Caco-2 (cell line): ENCODE data around the gene SPEM3. TPM values are rescaled to one million over a fixed set of nuclear protein-coding genes. Genes with fewer than 3 reads are reported as not detected.
A peak's percentile ranks its signal among the peaks of the same experiment; 100 is the strongest.

ENCODE experiments used
- BruUV-seq: library from RNA; stranded (reverse); fragments of 400-500 nt; replicated peaks from 2 replicates; lab custom pipeline; 2021; lab: Mats Ljungman, UMichigan
- CTCF ChIA-PET: fragments of 300-600 bp; sonication (Branson Sonifier 250); formaldehyde crosslinking; loops from one replicate; lab custom pipeline; 2022; ENCODE audit warnings: antibody characterized with exemption; lab: Charles Lee
- POLR2A ChIA-PET: fragments of 300-600 bp; sonication (Branson Sonifier 250); formaldehyde crosslinking; loops from one replicate; lab custom pipeline; 2022; ENCODE audit warnings: antibody characterized with exemption; lab: Charles Lee
- DNase-seq, 2 experiments: peaks; one replicate each; pipeline versions ENCODE4 v3.0.0 to v3.0.0-alpha.2; 2020 to 2022
- H3K27me3 ChIP-seq: replicated peaks from 2 replicates; pipeline ENCODE4 v1.6.0; 2011; ENCODE audit warnings: low read length; ENCODE audit not compliant: control insufficient read depth, insufficient read depth
- H3K36me3 ChIP-seq: 2 replicates; pipeline ENCODE4 v1.5.1; 2011; ENCODE audit warnings: low read length; ENCODE audit not compliant: control insufficient read depth, insufficient read depth
- H3K4me1 ChIP-seq: fragments of 250-450 bp; sonication (Bioruptor Pico); 2 replicates; pipeline ENCODE4 v1.5.1; 2020; ENCODE audit warnings: mild to moderate bottlenecking
- H3K4me3 ChIP-seq: 2 replicates; pipeline ENCODE4 v1.5.1; 2011; ENCODE audit warnings: low read depth, mild to moderate bottlenecking, control low read depth, low read length
- H3K9me3 ChIP-seq: fragments of 250-450 bp; sonication (Bioruptor Pico); 2 replicates; pipeline ENCODE4 v1.5.1; 2020; ENCODE audit warnings: mild to moderate bottlenecking, moderate library complexity
- H3K27ac Mint-ChIP-seq: one replicate; pipeline ENCODE4 v1.8.0; 2022; ENCODE audit warnings: mixed read lengths; ENCODE audit not compliant: unreplicated experiment
- H3K27me3 Mint-ChIP-seq: one replicate; pipeline ENCODE4 v1.8.0; 2022; ENCODE audit warnings: mixed read lengths; ENCODE audit not compliant: insufficient read depth, unreplicated experiment
- H3K36me3 Mint-ChIP-seq: one replicate; pipeline ENCODE4 v1.8.0; 2022; ENCODE audit warnings: mild to moderate bottlenecking, mixed read lengths; ENCODE audit not compliant: insufficient read depth, unreplicated experiment
- H3K4me1 Mint-ChIP-seq: one replicate; pipeline ENCODE4 v1.8.0; 2022; ENCODE audit warnings: low read depth, mixed read lengths; ENCODE audit not compliant: unreplicated experiment
- H3K4me3 Mint-ChIP-seq: one replicate; pipeline ENCODE4 v1.8.0; 2022; ENCODE audit warnings: mild to moderate bottlenecking, moderate library complexity, mixed read lengths; ENCODE audit not compliant: unreplicated experiment
- H3K9me3 Mint-ChIP-seq: one replicate; pipeline ENCODE4 v1.8.0; 2022; ENCODE audit warnings: mixed read lengths; ENCODE audit not compliant: unreplicated experiment
- intact Hi-C: fragments of 100-400 bp; cut with micrococcal nuclease; formaldehyde crosslinking; loops from one replicate; pipeline ENCODE4 v1.10.0; 2022; ENCODE audit not compliant: unreplicated experiment
- total RNA-seq: library from RNA; stranded (reverse); gene quantifications from 2 replicates; pipeline ENCODE4 v1.2.3, GENCODE V29; 2022
- TF ChIP-seq, protein P1 (sequence below), 2 experiments: fragments of 200-600 bp in 1 of 2; IDR thresholded peaks; 1 replicate in 1 of 2; 2 replicates in 1 of 2; pipeline versions ENCODE4 v1.5.1 to v1.8.0; 2011 to 2022; ENCODE audit warnings: antibody characterized with exemption in 1 of 2, control low read depth in 1 of 2, inconsistent platforms in 1 of 2, low read depth in 1 of 2, low read length in 1 of 2, mild to moderate bottlenecking in 1 of 2, moderate library complexity in 1 of 2; ENCODE audit not compliant: insufficient read depth in 1 of 2, severe bottlenecking in 1 of 2, unreplicated experiment in 1 of 2

SPEM3 gene
- total RNA-seq, 1 experiment from 2014 or later = not detected

GRCh38 chr17:7444682-7445618 lies 16.3 kb downstream of the SPEM3 start, which contains the start of gene CHRNB1:
Gene CHRNB1, plus strand, starts transcription at chr17:7445061. Its CDS starts 67 bp downstream, at chr17:7445128.
- CTCF ChIA-PET = no interaction called here
- intact Hi-C loops = no loop called here
- Histone ChIP-seq H3K27me3 (no peaks in the 10 kb centered on the region), H3K9me3 (no peaks in the 10 kb centered on the region), H3K36me3 (no peaks in the 10 kb centered on the region), H3K4me3 (no peak within 1 kb of the TSS), H3K4me1 (no peaks in the 10 kb centered on the region)
- H3K27me3 Mint-ChIP-seq = peaks cover 3% of the 10 kb centered on the region
- H3K9me3 Mint-ChIP-seq = no peaks in the 10 kb centered on the region
- POLR2A ChIA-PET = no interaction called here
- no peaks in the 10 kb centered on the region for H3K36me3 Mint-ChIP-seq
- H3K27ac Mint-ChIP-seq = no peak within 1 kb of the TSS
- H3K4me1 Mint-ChIP-seq = no peaks in the 10 kb centered on the region
- H3K4me3 Mint-ChIP-seq = peak within 1 kb of the TSS; percentile 67
- no TSS peak for BruUV-seq
- TF ChIP-seq, protein P1, sequence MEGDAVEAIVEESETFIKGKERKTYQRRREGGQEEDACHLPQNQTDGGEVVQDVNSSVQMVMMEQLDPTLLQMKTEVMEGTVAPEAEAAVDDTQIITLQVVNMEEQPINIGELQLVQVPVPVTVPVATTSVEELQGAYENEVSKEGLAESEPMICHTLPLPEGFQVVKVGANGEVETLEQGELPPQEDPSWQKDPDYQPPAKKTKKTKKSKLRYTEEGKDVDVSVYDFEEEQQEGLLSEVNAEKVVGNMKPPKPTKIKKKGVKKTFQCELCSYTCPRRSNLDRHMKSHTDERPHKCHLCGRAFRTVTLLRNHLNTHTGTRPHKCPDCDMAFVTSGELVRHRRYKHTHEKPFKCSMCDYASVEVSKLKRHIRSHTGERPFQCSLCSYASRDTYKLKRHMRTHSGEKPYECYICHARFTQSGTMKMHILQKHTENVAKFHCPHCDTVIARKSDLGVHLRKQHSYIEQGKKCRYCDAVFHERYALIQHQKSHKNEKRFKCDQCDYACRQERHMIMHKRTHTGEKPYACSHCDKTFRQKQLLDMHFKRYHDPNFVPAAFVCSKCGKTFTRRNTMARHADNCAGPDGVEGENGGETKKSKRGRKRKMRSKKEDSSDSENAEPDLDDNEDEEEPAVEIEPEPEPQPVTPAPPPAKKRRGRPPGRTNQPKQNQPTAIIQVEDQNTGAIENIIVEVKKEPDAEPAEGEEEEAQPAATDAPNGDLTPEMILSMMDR (IDR thresholded peaks at IDR 0.05; ENCODE audit: insufficient read depth in 1 of 2, low read depth in 1 of 2, low read length in 1 of 2, severe bottlenecking in 1 of 2, unreplicated experiment in 1 of 2) = no peak
- peak in 1 of 2 experiments; percentile 36 for DNase-seq

DNA sequence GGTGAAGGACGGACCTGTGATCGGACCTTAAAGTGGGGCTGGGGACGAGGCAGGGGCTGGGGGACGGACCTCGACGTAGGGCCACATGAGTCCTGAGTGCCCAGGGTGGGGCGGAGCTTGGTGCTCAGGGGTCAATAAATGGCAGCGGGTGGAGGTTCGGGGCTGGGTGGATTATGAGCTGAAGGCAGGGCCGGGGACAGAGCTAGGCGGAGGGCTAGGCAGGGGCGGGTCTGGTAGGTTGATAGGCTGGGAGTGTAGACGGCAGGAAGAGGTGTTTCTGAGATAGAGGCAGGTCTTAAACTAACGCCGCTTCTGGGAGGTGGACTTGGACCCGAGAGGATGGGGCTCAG lies 16.9 kb downstream of the SPEM3 start:
- POLR2A ChIA-PET = interaction anchor here (0.5 kb wide), 1 partner anchor 34 kb away, joined by 3 read pairs; the partner anchor contains the start of gene ZBTB4
- intact Hi-C loops = no loop called here
- no peaks in the 10 kb centered on the region for H3K4me1 ChIP-seq
- no TSS peak for BruUV-seq
- TF ChIP-seq, protein P1 (IDR thresholded peaks at IDR 0.05; ENCODE audit: insufficient read depth in 1 of 2, low read depth in 1 of 2, low read length in 1 of 2, severe bottlenecking in 1 of 2, unreplicated experiment in 1 of 2) = no peak
- Mint-ChIP-seq H3K36me3 (no peaks in the 10 kb centered on the region), H3K9me3 (no peaks in the 10 kb centered on the region), H3K4me3 (peak overlapping the region; percentile 67), H3K27ac (no peak overlapping the region), H3K4me1 (no peaks in the 10 kb centered on the region), H3K27me3 (peaks cover 3% of the 10 kb centered on the region)
- H3K4me3 ChIP-seq = no peak overlapping the region
- no peak for DNase-seq
- CTCF ChIA-PET = no interaction called here
- H3K9me3 ChIP-seq = no peaks in the 10 kb centered on the region
- H3K27me3 ChIP-seq = no peaks in the 10 kb centered on the region
- H3K36me3 ChIP-seq = no peaks in the 10 kb centered on the region

GRCh38 chr17:7448461-7448860 lies 19.8 kb downstream of the SPEM3 start:
- Mint-ChIP-seq H3K4me3 (no peak overlapping the region), H3K36me3 (no peaks in the 10 kb centered on the region), H3K4me1 (no peaks in the 10 kb centered on the region), H3K27ac (no peak overlapping the region), H3K9me3 (no peaks in the 10 kb centered on the region), H3K27me3 (peaks cover 3% of the 10 kb centered on the region)
- BruUV-seq = no TSS peak
- H3K27me3 ChIP-seq = no peaks in the 10 kb centered on the region
- POLR2A ChIA-PET = no interaction called here
- no peaks in the 10 kb centered on the region for H3K9me3 ChIP-seq
- TF ChIP-seq, protein P1 (IDR thresholded peaks at IDR 0.05; ENCODE audit: insufficient read depth in 1 of 2, low read depth in 1 of 2, low read length in 1 of 2, severe bottlenecking in 1 of 2, unreplicated experiment in 1 of 2) = no peak
- H3K4me3 ChIP-seq = no peak overlapping the region
- H3K36me3 ChIP-seq = no peaks in the 10 kb centered on the region
- CTCF ChIA-PET = no interaction called here
- no peaks in the 10 kb centered on the region for H3K4me1 ChIP-seq
- no peak for DNase-seq
- intact Hi-C loops = no loop called here
